Common myeloid progenitor, CD34-positive (primary cell): ENCODE data around the gene ARL8A.

Experiments used
- CTCF ChIA-PET: fragments of 350-600 bp; sonication (Branson Sonifier 250); formaldehyde crosslinking; loops from one replicate; lab custom pipeline; 2021; ENCODE audit warnings: antibody characterized with exemption; lab: Charles Lee
- POLR2A ChIA-PET: fragments of 350-600 bp; sonication (Branson Sonifier 250); formaldehyde crosslinking; loops from one replicate; lab custom pipeline; 2021; ENCODE audit warnings: antibody characterized with exemption; lab: Charles Lee
- DNase-seq, 3 donors: peaks; one replicate each; pipeline versions ENCODE4 v3.0.0 to v3.0.0-alpha.2; 2013
- H3K27ac ChIP-seq, 2 experiments: 1 replicate in 1 of 2; 2 replicates in 1 of 2; pipeline ENCODE4 v1.7.0; 2013; ENCODE audit warnings: inconsistent platforms in 2 of 2, low read length in 2 of 2, mild to moderate bottlenecking in 2 of 2, low read depth in 1 of 2, moderate library complexity in 1 of 2; ENCODE audit not compliant: severe bottlenecking in 2 of 2, insufficient read depth in 1 of 2, poor library complexity in 1 of 2
- H3K27me3 ChIP-seq, 5 experiments: replicated peaks in 2 of 5; 1 replicate in 3 of 5; 2 replicates in 2 of 5; pipeline versions ENCODE4 v1.6.1 to v1.7.0; 2013; ENCODE audit warnings: low read length in 4 of 5, mild to moderate bottlenecking in 2 of 5, moderate library complexity in 2 of 5, inconsistent platforms in 1 of 5; ENCODE audit not compliant: insufficient read depth in 5 of 5, control insufficient read depth in 4 of 5
- H3K36me3 ChIP-seq, 4 experiments: 1 replicate in 2 of 4; 2 replicates in 2 of 4; pipeline versions ENCODE4 v1.6.1 to v1.7.0; 2013; ENCODE audit warnings: low read length in 3 of 4, control low read depth in 1 of 4, mild to moderate bottlenecking in 1 of 4; ENCODE audit not compliant: control insufficient read depth in 4 of 4, insufficient read depth in 4 of 4
- H3K4me1 ChIP-seq, 4 experiments: 1 replicate in 3 of 4; 2 replicates in 1 of 4; pipeline versions ENCODE4 v1.6.1 to v1.7.1; 2013; ENCODE audit warnings: low read length in 3 of 4, mild to moderate bottlenecking in 3 of 4, control low read depth in 1 of 4, inconsistent platforms in 1 of 4, moderate library complexity in 1 of 4; ENCODE audit not compliant: control insufficient read depth in 4 of 4, insufficient read depth in 4 of 4; ENCODE audit errors: control extremely low read depth in 1 of 4
- H3K4me3 ChIP-seq, 7 experiments: 1 replicate in 4 of 7; 2 replicates in 3 of 7; pipeline versions ENCODE4 v1.5.1 to v1.7.0; 2013; ENCODE audit warnings: mild to moderate bottlenecking in 7 of 7, low read length in 6 of 7, moderate library complexity in 6 of 7, inconsistent platforms in 2 of 7, low read depth in 2 of 7, control low read depth in 1 of 7; ENCODE audit not compliant: insufficient read depth in 4 of 7, control insufficient read depth in 1 of 7; ENCODE audit errors: extremely low read depth in 1 of 7
- H3K9me3 ChIP-seq, 5 experiments: 1 replicate in 4 of 5; 2 replicates in 1 of 5; pipeline versions ENCODE4 v1.6.1 to v1.7.1; 2013; ENCODE audit warnings: low read length in 4 of 5, mild to moderate bottlenecking in 2 of 5, inconsistent platforms in 1 of 5, low read depth in 1 of 5, moderate library complexity in 1 of 5; ENCODE audit not compliant: control insufficient read depth in 4 of 5, insufficient read depth in 2 of 5; ENCODE audit errors: control extremely low read depth in 1 of 5
- WGBS: methylation state at CpG from one replicate; pipeline ENCODE4 v1.1.5; 2013; ENCODE audit not compliant: insufficient coverage; 5-methylcytosine and 5-hydroxymethylcytosine counted together

ARL8A gene

DNA sequence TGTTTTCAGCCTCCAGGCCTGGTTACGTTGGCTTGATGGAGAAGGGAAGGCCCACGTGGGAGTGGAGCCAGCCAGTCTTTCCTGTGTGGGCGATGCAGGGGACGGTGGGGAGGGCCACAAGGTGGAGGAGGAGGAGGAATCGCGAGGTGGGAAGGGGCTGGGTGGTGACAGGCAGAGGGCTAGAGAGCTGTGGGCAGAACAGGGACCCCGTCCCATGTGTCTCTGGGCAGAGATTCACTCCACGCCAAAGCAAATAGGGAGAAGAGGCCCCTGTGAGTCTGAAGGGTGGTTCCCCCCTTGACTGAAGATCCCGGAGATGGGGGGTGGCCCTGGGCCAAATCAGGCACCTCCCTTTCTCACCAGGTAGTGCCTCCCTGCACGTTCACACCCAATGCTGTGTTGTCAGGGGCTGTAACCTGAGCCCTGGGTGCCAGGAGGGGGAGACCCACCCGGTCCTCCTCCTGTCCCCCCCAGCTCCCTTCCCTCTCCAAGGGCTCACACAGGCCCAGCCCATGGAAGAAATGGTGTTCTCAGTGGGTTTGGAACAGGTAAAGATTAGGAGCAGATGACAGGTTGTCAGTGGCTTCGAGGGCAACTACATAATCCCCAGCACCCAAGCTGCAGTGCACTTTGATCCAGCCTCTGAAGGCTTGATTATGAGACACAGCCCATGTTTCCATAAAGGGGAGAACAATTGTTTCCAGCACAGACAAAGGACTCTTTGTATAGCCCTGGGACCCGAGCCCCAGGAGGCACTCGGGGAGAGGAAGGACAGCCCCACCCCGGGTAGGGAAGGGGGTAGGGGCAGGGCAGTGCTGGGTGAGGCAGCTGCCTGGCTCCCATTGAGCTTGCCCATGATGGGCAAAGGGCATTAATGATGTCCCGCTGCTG is 59.5 kb downstream of the ARL8A start:
- Histone ChIP-seq H3K27me3 (peaks cover 0 to 3% (median 0%) of the 10 kb centered on the region in 5 experiments), H3K9me3 (no peaks in the 10 kb centered on the region), H3K4me3 (no peak overlapping the region), H3K27ac (no peak overlapping the region), H3K4me1 (no peaks in the 10 kb centered on the region), H3K36me3 (no peaks in the 10 kb centered on the region)
- DNase-seq: no peak
- 76% methylated on average over 9 of the region's 16 CpGs for WGBS
- POLR2A ChIA-PET: no interaction called here
- CTCF ChIA-PET: no interaction called here
